GM18505 (cell line): ENCODE data around the gene RABEP1.
"Not testable (repeated sequence)": the region's sequence is repeated elsewhere in the genome, so short reads cannot be mapped to it uniquely, and the experiment has no call there.

ENCODE experiments used
- ATAC-seq: cut with Tn5 transposase; IDR thresholded peaks from one replicate; pipeline ENCODE4 v1.9.1; 2021; ENCODE audit not compliant: unreplicated experiment
- POLR2A ChIP-seq: IDR thresholded peaks from 4 replicates; pipeline ENCODE4 v1.6.1; 2011; ENCODE audit warnings: borderline replicate concordance; ENCODE audit not compliant: insufficient read depth, insufficient read length; ENCODE audit errors: extremely low read depth

The RABEP1 gene

DNA sequence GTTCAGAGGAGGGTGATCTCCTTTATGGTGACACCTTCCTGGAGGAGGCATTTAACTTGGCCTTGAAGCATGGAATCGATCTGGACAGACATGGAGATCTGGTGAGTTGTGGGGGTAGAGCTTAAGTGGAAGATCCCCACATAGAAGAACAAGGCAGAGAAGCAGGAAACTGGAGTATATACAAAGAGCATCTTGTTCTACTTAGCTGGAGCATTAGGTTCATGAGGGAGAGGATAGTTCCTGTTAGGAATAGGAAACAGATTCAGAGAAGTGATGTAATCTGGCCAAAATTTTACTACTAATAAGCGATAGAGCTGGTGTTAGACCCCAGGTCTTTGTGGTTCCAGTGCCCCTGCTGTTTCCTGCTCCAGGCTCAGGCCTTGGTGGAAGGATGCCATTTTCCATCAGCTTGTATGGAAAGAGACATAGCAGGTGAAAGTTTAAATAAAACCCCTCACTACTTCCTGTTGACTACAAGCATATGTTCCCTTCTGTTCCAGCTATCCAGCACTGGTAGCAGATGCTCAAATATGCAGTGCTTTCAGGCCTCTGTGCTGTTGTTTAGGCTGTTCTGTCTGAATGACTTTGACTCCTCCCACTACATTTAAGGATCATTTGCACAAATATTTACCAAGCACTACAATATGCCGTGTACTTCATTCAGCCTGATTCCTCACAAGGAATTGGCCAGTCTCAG lies 147.3 kb downstream of the RABEP1 start:
- ATAC-seq: no peak
- no peak for TF ChIP-seq POLR2A

DNA sequence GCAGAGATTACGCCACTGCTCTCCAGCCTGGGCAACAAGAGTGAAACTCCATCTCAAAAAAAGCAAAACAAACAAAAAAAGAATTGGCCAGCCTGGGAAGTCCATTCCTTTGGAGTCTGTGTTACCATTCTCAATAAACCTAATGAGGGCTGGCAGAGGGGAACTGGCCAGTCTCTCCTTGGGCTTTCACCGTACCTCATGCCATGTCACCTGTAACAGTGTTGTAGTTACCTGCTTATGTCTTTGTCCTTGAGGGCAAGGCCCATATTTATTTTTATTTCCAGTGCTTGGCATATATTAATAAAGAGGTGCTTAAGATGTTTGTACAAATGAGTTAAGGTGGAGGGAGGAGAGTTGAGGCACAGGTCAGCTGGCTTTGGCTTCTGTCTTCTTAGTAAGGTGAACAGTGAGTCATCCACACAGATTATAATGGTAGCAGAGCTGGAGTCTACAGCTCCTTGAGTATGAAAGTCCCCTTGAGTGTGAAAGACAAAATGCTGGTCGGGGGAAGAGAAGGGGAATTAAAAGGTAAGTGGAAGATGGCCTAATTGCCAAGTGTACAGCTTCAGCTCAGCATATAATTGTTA lies 148.4 kb downstream of the RABEP1 start:
- no peak for ATAC-seq

DNA sequence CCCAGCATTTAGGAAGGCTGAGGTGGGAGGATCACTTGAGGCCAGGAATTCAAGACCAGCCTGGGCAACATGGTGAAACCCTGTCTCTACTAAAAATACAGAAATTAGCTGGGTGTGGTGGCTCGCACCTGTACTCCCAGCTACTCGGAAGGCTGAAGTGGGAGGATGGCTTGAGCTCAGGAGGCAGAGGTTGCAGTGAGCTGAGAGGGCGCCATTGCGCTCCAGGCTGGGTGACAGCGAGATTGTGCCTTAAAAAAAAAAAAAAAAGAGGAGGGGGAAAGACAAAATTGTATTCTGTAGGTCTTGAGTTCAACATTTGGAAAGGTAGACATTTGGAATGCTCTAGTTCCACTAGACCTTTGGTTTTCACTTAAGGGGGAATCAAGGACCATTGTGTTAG lies 149.2 kb downstream of the RABEP1 start:
- not testable (repeated sequence) for ATAC-seq

More for the DNA sequence above, 148.4 kb downstream of the RABEP1 start:
- TF ChIP-seq POLR2A: no peak

DNA sequence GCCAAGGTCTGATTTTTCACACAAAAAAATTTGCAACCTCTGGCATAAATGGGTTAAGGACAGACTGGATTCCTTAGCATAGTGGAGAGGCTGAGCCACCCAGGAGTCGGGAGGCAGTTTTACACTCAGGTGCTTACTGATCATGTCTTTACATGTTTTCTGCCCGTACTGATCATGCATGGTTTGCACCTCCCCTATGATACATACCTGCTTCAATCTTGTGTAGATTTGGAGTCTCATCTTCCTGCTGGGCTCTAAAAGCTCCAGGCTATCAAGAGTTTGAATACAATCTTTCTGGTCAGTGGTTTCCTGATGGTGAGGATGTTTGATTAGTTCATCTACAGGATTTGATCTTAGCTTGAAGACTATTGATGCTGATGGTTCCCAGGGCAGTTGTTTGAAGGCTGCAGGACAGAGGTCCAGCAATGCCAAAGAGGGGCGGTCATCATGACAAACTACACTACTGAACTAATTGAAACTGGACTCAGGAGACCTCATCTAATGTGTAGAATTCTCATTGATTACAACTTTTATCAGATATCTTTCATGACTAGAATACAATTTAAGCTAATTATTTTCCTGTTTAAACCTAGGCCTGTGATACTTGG lies 150.0 kb downstream of the RABEP1 start:
- ATAC-seq: no peak
- TF ChIP-seq POLR2A: no peak

DNA sequence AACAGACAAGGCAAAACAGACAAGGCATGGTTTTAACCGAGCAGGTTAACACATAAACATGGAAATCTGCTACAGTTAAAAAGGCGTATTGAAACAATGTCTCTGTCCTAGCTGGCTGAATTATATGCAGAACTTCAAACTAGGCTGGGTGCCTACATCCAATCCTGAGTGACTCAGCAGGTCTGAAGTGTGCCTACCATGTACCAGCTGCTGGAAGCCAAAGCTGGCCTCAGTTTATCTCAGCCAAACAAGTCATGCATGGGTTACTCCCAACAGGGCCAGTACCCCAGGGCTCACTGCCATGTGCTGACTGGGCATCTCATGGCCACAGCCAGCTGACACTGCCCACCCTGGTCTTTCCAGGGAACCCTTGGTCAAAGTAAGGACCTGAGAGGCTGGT lies 152.9 kb downstream of the RABEP1 start:
- ATAC-seq: no peak

More for the DNA sequence above, 152.9 kb downstream of the RABEP1 start:
- TF ChIP-seq POLR2A: no peak
